Stimulated activated CD8-positive, alpha-beta memory T cell treated with anti-CD3 and anti-CD28 coated beads, Interleukin-12 subunit alpha, Interleukin-12 subunit beta, amount 100 ng/mL, for 4 hours (primary cell): ENCODE data around the gene NPPA.
"Not testable (repeated sequence)": the region's sequence is repeated elsewhere in the genome, so short reads cannot be mapped to it uniquely, and the experiment has no call there.

Experiments
- DNase-seq: peaks from one replicate; pipeline ENCODE4 v3.0.0-alpha.2; 2020; ENCODE audit warnings: low read depth

NPPA gene

DNA sequence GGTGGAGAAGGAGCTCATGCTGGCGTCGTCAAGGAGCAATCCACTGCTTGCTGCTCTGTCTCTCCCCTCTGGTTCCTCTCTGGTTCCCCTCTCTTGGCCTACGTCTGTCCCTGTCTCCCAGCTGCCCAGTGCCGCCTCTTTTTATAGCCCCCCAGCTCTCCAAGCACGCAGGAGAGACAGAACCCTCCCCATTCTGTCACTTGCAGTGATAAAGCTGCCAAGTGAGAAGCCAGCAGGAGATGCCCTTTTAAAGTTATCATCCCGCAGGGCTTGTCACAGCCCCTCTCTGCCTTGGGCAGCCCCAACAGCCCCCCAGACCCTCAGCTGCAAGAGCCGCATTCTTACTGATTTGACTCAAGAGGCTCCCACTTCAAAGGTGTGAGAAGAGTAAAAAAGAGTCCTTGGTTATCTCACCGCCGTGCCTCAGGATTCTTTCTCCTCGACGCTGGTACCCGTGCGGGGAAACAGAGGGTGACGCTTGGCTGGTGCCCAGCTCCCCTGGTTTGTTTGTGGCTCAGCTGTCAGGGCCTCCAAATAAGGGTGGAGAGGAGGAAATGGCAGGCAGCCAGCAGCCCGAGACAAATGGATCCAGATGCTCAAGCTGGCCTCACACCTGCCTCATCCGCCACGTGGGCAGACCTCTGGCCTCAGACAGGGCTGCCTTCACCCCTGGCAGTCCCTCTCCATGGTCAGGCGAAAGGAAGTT, at the start of gene NPPA:
NPPA (minus strand) TSS at position 117 of the 706 bp plus-strand sequence; CDS start at position 18, 99 bp downstream.
- DNase-seq = no peak

DNA sequence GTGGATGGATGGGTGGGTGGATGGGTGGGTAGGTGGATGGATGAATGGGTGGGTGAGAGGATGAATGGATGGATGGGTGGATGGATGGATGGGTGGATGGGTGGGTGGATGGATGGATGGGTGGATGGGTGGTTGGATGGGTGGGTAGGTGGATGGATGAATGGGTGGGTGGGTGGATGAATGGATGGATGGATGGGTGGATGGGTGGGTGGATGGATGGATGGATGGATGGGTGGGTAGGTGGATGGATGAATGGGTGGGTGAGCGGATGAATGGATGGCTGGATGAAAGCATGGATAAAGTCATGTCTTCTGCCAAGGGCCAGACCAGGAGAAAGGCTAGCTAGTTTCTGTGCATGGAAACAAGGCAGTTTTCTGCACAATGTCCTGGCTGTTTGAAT, 46.9 kb upstream of the NPPA start:
- not testable (repeated sequence) for DNase-seq

DNA sequence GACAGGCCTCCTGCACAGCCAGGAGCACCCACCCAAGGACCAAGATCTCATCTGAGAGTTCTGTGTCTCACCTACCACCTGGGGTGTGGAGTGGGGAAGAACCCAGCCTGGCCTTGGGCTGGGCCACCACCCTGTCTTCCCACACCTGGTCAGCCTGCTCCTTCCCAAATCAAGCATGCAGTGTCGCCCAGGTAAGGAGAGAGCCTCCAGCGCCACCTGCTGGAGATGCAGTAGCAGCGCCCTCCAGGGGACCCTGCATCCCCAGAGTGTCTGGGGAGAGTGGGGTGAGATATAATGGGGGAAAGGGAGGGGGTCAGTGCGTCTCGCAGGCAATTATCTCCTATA, 46.3 kb upstream of the NPPA start:
- peak; percentile 32 for DNase-seq

DNA sequence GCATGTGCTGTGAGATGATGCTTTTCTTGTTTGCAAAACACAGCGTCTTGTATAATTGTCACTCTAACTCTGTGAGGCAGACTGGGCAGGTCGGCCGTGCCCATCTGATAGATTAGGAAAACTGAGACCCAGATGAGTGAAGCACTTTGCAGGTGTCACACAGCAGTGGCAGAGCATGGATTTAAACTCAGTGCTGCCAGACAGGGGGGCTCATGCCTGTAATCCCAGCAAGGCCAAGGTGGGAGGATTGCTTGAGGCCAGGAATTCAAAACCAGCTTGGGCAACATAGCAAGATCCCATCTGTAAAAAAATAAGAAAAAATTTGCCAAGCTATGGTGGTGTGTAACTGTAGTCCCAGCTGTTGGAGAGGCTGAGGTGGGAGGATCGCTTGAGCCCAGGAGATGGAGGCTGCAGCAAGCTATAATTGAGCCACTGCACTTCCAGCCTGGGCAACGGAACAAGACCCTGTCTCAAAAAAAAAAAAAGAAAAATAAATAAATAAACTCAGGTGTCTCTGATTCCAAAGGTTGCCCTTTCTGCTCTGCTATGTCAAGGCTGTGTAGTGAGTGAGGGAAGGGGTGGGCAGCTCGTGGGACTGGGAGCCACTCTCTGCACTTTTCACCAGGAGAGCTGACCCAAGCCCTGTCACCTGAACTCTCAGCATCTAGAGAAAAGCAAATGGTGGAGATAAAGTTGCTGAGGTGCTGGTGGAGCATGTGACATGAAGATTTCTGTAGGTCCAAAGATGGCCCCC, 44.0 kb upstream of the NPPA start:
- DNase-seq = no peak

DNA sequence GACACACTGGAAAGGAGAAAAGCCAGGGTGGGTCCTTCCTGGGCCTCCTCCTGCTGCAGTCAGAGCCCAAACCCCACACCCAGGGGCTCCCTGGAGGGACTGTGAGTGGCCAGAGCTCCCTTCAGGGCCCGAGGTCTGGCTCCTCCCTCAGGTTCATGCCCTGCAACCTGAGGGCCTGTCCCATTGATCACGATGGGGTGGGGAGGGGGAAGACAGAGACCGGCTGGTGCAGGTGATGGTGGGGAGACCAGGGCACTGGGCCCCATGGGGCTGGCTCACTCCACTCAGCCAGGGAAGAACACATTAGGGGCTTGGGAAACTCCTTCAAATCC, 41.3 kb upstream of the NPPA start:
- no peak for DNase-seq

DNA sequence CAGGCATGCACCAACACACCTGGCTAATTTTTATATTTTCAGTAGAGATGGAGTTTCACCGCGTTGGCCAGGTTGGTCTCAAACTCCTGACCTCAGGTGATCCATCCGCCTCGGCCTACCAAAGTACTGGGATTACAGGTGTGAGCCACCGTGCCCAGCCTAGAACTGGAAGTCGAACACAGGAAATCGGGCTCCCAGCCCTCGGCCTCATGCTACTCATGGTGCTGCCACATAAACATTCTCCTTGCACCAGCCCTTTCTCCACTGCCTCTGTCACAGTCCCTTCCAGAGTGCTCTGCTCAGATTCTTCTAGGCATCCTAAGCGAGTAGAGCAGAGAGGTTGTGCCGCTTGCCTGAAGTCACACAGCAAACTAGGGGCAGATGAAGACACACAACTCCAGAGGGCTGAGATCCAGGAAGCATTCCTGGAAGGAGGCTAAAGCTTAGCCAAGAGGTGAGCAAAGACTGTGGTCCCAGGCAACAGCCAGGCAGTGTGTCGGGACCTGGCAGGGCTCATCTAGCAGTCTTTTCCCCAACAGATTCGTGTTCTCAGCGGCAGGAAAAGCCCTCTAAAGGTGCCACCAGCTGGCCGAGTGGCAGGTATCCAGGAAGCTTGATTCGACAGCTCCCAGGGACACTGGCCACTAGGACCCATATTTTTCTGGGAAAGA, 40.8 kb upstream of the NPPA start:
- no peak for DNase-seq

DNA sequence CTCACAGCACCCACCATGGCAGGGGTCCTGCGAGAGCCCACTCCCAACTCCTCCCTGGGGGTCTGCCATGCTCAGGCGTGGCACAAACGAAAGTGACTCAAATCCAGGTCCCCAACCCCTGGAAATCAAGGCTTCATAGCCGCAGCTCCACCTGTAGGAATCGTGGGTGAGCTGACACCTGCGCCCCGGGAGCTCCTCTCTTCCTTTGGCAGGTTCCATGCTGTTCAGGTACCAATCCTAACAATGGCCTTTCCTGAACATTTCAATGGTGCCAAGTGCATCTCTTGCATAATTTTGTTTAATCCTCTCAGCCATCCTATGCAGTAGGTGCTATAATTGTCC, 40.1 kb upstream of the NPPA start:
- DNase-seq = no peak

DNA sequence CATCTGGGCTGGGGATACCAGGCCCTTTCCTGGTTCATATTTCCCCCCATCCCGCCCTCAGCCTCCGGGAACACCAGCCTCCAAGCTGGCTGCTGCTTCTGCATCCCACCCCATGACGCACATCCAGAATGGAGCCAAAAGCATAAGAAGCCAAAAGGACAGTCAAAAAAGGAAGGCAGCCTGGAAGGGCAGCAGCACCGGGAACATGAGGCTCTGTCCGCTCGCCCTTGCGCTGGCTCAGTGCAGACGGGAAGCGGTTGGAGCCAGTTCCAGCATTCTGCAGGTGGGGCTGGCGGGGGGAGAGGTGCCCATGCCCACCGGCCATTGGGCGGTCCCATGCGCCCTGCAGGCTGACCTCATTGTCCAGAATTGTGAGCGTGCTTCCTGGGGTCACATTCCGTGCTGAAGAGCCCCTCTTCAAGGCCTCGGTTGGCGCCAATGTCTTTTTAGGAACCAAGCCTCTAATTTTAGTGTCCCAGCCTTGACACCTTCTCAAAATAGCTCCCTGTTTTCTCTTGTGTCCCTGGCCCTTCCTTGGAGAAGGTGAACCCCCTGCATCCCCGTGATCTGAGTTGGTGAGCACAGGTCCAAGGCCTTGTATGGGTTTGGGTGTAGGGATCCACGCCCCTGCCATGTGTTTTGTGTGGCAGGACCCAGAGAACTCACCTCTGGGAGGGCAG, 39.5 kb upstream of the NPPA start:
- no peak for DNase-seq

DNA sequence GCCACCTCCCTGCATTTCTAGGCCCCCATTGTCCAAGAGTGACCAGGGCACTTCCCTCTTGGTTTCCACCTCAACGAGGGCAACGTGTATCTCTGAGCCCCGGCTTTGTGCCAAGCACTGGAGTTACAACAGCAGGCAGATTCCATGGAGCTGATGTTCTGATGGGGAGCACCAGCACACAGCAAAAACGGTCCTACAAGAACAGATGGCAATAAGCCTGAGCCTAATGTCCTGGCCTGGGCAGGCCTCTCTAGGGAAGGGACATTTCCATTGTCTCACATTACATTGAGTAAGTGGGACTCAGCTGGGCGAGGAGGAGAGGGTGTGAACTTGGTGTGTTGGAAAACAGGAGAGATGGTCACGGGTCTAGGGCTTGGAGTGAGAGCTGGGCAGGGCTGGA, 38.3 kb upstream of the NPPA start:
- DNase-seq = no peak

DNA sequence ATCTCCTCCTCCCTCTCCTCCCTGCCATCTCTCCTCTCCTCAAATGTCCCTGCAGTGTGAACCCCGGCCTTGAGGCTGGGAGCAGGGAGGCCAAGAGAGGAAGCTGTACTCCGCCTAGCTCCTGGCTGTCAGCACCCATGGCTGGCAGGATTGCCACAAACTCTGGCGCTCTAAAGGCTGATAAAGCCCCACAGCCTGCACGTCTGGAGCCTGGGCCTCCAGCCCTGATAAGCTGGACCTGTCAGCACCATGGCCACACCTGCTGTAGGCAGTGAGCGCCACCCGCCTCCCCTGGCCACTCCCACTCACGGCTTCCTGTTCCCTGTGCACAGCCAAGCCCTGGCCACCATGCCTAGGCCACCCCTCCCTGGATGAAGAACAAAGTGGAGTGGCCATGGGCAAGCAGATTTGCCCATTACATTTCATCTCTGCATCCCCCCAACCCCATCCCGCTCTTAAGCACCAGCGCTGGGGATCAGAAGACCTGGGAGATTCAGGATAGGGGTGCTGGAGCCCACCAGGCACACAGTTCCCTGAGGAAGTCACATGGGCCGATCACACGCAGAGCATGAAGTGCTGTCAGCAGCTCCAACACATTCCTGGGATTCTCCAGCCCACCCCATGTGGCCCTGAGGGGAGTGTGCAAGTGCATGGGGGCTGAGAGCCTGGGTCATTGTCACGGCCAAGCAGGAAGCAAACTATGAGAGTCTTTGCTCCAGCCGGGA, 35.4 kb upstream of the NPPA start:
- no peak for DNase-seq

DNA sequence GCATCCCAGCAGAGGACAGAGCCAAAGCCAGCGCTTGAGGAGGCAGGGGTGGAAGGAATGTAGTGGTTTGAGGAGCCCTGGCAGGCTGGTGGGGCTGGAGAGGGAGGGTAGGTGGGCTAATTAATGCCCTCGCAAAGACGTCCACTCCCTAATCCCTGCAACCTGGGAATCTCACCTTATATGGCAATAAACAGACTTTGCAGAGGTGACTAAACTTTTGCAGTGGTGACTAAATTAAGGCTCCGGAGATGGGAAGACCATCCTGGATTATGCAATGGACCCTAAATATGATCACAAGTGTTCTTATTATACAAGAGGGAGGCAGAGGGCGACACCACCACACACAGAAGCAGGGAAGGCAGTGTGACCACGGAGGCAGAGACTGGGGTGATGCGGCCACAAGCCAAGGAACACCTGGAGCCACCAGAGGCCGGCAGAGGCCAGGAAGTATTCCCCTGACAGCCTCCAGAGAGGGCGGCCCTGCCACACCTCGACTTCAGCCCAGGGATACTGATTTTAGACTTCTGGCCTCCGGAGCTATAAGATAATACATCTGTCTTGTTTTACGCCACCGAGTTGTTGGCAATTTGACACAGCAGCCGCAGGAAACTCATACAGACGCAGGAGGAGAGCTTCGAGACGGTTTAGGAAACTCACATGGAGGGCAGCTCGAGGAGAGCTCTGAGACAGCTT, 34.3 kb upstream of the NPPA start:
- DNase-seq = no peak

DNA sequence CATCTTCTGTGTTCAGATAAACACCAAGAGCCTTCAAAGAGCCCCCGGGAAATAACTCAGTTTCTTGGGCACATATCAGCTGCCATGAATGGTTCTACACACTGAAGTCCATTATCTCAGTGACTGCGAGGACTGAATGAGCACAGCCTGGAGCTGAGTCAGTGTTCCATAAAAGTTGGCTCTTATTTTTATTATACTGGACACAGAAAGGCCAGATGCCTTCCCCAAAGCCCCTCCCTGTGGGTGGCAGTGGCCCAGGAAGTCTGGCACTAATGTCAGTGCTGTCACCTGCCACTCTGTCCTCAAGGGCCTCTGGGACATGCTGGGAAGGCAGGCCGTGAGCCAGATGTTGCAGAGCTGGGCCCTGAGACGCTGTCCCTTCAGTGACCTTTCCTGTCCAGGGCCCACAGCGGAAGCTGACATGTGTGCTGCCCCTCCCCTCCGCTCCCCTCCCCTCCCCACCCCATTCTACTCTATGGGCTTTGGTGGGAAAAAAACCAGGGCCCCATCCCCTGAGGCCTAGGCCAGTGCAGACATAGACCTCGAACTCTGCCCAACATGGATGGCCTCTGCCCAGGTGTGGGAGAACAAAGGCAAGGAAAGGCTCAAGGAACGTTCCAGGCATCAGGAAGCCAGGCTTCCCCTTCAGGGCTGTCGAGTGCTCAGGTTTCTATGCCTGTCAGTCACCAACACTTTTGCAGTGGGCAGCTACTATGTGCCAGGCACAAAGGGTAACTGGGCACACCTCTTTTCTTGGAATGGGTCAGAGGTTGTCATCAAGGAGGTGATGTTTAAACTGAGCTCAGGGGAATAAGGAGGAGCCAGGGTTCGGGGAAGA, 33.5 kb upstream of the NPPA start:
- DNase-seq = no peak

DNA sequence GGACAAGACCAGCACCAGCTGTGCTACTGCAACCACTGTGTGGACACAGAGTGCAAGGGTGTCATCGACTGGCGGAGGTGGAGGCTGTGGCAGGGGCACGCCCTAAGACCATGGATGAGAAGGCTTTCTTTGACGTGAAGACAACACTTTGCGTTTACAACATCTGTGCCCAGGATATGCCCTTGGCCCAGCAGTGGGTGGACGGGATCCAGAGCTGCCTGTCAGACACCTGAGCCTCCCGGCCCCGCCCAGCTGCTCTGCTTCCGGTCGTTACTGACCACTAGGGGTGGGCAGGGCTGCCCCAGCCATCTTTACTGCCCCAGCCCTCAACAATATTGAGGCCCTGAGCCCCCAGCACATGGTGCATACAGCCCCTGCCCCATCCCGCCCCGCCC, 32.6 kb upstream of the NPPA start:
- no peak for DNase-seq

DNA sequence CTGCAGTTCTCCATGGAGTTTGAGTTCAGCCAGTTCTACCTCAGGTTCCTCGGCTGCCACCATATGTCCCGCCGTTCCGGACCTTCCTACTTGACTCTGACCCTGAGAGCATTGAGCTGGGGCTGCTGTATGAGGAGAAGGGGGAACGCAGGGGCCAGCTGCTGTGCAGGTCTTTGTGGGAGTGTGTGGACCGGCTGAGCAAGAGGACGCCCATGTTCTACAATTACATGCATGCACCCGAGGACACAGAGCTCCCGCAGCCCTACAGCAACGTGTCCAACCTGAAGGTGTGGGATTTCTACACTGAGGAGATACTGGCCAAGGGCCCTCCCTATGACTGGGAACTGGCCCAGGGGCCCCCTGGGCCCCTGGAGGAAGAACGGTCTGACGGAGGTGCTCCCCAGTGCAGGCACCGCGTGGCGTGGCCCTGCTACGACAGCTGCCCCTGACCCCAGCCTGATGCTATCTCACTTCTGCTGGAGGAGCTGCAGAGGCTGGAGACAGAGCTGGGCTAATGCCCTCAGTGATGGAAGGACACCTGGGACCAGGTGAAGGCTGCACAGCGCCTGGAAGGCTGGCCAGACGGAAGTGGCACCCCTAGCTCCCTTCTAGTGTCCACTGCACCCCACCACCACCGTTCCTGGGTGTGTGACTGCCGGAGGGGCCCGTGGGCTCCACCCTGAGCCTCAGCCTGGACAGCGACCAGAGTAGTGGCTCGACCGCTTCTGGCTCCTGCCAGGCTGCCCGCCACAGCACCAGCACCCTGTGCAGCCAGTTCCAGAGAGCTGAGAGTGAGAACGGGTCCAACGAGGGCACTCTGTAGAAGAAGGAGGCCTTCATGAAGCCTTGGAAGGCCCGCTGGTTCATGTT, 32.0 kb upstream of the NPPA start:
- no peak for DNase-seq

DNA sequence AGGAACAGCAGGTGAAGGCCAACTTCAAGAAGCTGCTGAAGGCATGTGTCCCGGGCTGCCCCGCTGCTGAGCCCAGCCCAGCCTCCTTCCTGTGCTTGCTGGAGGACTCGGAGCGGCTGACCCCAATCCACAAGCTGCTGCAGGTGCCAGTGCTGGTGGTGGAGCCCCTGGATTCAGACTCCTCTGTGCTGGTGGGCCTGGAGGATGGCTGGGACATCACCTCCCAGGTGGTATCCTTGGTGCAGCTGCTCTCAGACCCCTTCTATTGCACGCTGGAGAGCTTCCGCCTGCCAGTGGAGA, 31.3 kb upstream of the NPPA start:
- no peak for DNase-seq

DNA sequence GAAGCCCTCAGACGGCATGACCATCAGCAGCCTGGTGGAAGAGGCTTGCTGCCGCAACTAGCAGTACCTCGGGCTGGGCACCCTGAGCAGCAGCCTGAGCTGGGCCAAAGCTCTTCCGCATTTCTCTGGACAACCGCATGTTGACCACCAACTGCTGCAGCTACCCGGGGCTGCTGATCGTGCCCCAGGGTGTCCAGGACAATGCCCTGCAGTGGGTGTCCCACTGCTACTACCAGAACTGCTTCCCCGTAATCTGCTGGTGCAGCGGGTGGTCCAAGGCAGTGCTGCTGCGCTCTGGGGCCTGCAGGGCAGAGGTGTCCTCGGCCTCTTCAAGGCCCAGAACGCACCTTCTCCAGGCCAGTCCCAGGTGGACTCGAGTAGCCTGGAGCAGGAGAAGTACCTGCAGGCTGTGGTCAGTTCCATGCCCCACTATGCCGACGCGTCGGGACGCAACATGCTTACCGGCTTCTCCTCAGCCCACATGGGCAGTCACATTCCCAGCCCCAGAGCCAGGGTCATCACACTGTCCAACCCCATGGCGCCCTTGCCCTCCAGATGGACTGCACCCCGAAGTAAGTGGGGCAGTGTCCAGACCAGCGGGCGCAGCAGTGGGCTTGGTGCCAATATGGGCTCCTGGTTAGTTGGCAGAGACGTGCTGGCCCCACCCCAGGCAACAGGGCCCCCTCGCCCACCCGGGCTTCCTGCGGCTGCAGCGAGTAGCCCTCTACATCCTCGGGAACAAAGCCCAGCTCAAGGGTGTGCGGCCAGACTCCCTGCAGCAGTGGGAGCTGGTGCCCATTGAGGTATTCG, 30.7 kb upstream of the NPPA start:
- DNase-seq = no peak

DNA sequence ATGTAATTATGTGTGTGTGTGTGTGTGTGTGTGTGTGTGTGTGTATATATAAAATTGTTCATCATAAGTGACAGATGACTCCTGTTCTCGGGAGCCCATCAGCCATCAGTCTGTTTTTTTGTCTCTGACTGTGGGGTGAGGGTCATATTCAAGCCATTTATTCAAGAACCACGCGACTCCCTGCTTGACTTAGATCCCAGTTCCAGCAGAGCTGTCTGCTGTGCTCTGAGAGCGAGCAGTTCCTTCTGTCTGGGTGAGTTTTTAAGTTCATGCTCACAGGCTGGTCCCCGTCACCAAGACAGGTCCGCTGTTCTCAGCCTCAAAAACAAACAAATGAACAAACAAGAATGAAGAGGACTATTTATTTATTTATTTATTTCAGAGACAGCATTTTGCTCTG, 29.5 kb upstream of the NPPA start:
- DNase-seq = no peak

DNA sequence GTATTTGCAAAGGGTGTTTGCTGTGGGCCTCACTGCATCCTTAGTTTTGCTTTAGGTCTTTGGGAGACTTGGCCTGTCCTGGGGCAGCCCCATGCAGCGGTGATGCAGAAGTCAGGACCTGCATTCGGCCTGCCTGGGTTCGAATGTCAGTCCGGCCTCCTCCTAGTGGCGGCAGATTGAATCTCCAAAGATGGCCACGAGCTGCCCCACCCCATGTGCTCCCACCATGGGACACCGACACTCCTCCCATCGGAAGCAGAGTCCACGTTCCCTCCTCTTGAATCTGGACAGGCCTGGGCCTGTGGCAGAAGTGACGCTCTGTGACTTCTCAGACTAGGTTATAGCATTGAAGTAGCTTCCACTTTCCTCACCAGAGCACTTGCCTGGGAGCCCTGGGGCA, 27.5 kb upstream of the NPPA start:
- DNase-seq = no peak

DNA sequence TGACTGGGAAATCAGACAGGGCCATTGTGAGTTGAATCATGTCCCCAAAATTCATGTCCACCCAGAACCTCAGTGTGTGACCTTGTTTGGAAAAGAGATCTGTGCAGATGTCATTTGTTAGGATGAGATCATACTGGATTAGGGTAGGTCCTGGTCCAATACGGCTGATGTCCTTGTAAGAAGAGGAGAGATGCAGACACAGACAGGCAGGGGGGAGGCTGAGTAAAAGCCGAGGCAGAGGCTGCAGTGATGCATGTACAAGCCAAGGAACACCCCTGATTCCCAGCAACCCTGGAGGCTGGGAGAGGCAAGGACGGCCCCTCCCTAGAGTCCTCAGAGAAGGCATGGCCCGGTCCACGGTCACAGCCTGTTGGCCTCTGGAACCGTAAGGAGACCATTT, 27.0 kb upstream of the NPPA start:
- DNase-seq = no peak
